GM19025 (cell line): ENCODE data around the gene KNCN.

ENCODE experiments used
- ATAC-seq: cut with Tn5 transposase; IDR thresholded peaks from one replicate; pipeline ENCODE4 v1.9.1; 2021; ENCODE audit warnings: mild to moderate bottlenecking, low read depth, moderate library complexity; ENCODE audit not compliant: unreplicated experiment

Gene KNCN

DNA sequence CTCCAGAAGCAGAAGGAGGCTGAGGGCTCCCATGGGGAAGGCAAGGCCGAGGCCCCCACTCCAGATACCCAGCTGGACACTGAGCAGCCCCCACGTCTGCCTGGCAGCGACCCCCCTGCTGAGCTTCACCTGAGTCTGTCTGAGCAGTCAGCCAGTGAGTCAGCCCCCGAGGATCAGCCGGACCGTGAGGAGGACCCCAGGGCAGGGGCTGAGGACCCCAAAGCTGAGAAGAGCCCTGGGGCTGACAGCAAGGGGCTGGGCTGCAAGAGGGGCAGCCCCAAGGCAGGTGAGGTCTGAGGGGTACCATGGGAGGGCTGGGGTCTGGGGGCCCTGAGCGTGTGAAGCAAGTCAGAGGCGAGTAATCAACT is 40.5 kb downstream of the KNCN start:
- ATAC-seq: no peak

DNA sequence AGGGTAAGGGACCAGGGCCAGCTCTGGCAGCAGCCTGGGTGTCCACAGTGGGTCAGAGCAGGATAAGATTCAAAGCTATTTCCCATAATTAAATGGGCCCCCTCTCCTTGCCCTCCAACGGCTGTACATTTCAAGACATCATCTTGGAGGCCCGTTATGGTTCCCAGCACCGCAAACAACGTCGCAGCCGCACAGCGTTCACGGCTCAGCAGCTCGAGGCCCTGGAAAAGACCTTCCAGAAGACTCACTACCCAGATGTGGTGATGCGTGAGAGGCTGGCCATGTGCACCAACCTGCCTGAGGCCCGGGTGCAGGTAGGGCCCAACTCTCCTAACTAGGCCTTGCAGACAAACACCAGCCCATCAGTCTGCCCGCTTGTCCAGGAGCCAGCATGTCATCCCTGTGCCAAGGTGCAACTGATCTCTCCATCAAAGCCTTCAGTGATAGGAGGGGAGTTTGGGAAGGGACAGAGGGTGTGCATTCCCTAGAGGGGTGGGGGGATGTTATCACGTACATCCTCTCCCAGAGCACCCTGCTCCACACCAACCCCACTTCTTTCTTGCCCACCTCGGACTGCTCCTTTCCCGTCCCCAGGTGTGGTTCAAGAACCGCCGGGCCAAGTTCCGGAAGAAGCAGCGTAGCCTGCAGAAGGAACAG is 41.0 kb downstream of the KNCN start:
- ATAC-seq: no peak

DNA sequence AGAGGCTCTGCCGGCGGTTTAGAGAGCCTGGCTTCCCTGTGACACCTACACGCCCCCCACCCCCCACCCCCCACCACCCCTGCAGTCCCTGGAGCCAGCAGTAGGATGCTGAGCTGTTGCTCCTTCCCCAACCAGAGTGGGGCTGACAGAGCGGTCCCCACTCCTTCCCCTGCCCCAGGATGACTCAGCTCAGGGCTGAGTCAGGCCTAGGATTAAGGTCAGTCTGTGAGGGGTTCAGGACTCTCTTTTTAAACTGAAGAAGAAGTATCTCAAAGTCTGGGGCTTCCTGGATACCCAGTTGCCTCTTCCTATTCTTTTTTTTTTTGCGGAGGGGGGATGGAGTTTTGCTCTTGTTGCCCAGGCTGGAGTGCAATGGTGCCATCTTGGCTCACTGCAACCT is 42.7 kb downstream of the KNCN start:
- no peak for ATAC-seq

DNA sequence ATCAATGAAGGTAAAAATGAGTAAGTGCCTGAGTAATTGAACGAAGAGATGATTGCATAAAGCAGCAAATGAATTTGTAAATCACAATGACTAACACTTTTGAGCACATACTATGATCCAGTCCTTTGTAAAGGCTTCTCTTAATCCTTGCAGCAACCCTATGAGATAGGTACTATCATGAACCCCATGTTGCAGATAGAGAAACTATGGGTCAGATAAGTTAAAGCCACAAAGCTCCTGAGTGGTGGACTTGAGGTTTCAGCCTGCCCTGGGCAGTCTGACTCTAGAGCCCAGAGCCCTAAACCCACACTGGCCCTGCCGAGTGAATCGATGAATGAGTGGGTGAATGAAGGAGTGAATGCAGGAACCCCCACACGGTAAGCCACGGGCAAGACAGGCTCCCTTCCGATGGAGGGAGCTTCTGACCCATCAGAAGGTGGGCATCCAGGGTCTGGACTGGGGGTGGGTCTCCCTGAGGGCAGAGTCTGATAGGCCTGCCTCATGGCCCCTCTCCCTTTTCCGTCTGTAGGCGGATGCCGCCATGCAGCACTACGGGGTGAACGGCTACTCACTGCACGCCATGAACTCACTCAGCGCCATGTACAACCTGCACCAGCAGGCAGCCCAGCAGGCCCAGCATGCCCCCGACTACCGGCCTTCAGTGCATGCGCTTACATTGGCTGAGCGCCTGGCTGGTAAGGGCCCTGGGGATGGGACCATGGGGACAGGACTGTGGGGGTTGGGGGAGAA is 44.8 kb downstream of the KNCN start:
- ATAC-seq: no peak

DNA sequence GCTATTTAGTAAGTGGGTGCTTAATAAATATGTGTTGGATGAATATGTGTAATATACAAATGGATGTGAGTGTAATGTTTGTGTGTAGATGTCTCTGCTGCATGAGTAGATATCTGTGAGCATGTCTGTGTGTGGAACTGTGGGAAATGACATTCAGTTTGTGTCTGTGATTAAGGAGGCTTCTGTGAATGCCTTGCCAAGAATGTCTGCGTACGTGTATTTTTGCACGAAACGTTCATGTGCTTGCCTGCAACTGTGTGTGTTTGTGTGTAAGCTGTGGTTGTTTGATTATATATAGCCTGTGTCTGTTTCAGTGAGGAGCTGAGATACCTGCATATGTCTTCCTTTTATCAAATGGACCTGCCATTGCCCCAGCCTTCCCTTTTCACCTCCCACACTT is 48.0 kb downstream of the KNCN start:
- no peak for ATAC-seq

DNA sequence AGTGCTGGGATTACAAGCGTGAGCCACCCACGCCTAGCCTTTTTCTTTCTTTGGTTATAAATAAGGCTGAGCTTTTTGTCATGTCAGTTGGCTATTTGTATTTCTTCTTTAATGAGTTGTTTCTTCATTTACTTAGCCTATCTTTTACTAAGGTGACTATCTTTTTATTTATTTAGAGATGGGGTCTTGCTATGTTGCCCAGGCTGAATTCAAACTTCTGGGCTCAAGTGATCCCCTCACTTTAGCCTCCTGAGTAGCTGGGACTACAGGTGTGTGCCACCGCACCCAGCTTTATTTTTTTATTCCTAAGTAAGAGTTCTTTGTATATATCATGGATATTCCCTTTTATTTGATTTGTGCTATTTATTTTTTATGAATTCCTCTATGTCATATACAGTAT is 49.9 kb downstream of the KNCN start:
- no peak for ATAC-seq

DNA sequence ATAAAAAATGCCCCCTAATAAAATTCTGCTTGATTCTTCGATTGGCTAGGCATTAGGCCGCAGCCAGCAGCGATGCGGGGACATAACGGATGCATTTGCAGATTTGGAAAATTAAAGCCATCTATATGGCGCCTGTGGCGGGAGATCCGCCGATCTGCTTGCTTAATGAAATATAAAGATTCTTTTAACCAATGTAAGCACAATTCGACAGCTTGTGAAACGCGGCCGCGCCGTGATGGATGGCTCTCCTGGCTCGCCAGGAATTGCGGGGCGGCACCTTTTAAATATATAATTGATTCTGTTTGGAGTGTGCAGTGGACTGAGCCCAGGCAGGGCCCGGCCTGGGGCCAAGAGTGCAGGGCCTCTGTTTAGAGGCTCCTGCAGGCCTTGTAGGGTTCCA is 53.8 kb downstream of the KNCN start:
- ATAC-seq: no peak

DNA sequence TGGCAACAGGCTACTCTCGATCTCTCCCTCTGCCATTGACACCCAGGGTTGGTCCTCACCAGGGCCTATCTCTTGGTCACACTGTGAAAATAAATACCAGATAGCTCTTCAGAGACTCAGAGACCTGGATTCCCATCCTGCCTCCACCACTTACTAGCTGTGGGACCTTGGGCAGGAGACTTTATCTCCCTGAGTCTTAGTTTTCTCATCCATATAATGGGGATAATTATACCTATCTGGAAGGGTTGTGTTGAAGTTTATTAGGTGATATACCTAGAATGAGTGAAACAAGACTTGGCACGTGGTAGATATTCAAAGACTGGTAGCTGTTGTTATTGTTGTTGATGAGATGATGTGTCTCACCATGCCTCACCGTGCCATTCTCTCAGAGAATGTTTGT is 54.4 kb downstream of the KNCN start:
- no peak for ATAC-seq

DNA sequence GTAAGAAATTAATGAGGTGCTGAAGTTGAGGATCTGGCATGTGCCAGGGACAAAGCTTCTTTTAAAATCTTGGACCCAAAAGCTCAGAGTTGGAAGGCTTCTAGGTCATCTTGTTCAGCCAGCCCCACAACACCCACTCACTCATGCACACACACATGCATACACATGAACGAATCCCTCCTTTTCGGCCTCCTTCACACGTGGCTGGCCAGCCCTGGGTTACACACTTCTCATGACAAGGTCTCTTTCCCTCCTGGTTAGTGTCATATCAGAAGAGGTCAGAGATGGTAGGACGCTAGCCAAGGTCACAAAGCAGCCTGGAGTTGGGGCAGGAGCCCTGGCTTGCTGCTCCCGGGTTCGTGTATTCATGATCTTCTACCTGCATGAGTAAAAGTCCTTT is 54.9 kb downstream of the KNCN start:
- ATAC-seq: no peak

DNA sequence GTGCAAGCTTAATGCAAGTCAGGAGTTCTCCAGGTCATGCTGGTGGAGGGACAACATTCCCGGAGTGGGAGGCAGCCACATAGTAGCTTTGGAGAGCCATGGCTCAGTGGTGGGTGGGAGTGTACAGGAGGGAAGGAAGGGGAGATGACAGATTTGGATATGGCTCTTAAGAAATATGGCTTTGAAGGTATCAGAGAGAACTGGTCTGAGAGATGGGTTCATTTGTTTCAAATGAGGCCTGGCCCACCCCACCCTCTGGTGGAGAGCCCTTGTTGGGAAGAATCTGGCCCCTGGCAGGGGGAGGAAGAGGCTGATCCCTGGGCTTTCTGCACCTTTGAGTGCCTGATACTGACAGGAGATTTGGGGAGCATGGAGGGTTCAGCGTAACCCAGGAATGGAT is 55.7 kb downstream of the KNCN start:
- ATAC-seq: no peak
